Epithelial cell of esophagus (primary cell): ENCODE results near the gene TRIM14.
A peak's percentile ranks its signal among the peaks of the same experiment; 100 is the strongest.
"Not testable (repeated sequence)": the region's sequence is repeated elsewhere in the genome, so short reads cannot be mapped to it uniquely, and the experiment has no call there.

Experiments used
- DNase-seq: peaks from one replicate; pipeline ENCODE4 v3.0.0; 2010; ENCODE audit warnings: low read depth
- H3K4me3 ChIP-seq: 2 replicates; pipeline ENCODE4 v1.5.1; 2011; ENCODE audit warnings: mild to moderate bottlenecking, low read length, control low read depth
- TF ChIP-seq, protein P1 (sequence below): IDR thresholded peaks from 2 replicates; pipeline ENCODE4 v1.5.1; 2011; ENCODE audit warnings: low read depth, mild to moderate bottlenecking, low read length, control low read depth, inconsistent platforms; ENCODE audit not compliant: insufficient read depth; ENCODE audit errors: missing control alignments

TRIM14 gene

DNA sequence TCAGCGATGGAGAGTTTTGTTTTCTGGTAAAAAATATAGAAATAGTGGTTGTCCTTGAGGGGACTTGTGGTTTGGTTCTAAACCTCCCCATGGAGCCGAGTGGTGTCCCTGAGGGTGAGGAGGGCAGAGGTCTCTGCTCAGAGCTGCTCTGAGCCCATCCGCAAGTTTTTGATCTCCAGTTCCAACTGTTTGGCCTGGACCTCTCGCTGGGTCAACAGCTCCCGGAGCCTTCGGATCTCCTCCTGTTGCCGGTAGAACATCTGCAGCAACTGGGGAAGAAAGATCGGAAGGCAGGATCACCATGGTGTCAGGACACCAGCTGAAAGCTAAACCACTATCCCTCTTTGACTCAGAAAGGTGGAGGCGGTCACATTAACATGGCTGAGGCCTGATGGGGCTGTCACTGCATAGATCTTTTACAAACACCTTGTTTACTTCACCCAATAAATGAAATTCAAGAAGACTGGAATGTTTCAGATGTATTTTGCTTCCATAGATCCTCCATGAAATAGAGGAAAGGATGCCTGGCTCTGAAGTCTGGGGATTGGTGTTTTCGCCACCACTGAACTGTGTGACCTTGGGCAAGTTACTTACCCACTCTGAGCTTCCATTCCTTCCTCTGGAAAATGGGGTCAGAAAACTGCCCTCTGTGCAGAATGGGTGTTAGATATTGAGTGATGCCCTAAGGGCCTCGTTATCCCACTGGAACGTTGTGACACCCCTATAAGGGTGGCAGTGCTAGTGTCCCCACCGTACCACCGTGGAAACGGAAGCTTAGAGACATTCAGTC lies 5.8 kb upstream of the TRIM14 start:
- no peak for DNase-seq
- no peak overlapping the region for H3K4me3 ChIP-seq
- TF ChIP-seq, protein P1, sequence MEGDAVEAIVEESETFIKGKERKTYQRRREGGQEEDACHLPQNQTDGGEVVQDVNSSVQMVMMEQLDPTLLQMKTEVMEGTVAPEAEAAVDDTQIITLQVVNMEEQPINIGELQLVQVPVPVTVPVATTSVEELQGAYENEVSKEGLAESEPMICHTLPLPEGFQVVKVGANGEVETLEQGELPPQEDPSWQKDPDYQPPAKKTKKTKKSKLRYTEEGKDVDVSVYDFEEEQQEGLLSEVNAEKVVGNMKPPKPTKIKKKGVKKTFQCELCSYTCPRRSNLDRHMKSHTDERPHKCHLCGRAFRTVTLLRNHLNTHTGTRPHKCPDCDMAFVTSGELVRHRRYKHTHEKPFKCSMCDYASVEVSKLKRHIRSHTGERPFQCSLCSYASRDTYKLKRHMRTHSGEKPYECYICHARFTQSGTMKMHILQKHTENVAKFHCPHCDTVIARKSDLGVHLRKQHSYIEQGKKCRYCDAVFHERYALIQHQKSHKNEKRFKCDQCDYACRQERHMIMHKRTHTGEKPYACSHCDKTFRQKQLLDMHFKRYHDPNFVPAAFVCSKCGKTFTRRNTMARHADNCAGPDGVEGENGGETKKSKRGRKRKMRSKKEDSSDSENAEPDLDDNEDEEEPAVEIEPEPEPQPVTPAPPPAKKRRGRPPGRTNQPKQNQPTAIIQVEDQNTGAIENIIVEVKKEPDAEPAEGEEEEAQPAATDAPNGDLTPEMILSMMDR = no peak

DNA sequence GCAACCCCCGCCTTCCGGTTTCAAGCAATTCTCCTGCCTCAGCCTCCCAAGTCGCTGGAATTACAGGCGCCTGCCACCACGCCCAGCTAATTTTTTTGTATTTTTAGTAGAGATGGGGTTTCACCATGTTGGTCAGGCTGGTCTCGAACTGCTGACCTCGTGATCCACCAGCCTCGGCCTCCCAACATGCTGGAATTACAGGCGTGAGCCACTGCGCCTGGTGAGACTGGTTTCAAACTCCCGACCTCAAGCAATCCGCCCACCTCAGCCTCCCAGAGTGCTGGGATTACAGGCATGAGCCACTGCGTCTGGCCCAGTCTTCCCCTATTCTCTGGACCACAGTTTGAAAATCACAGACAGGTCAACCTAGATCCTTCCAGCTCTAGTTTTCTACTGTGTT lies 5.1 kb upstream of the TRIM14 start:
- H3K4me3 ChIP-seq, DNase-seq: not testable (repeated sequence)

DNA sequence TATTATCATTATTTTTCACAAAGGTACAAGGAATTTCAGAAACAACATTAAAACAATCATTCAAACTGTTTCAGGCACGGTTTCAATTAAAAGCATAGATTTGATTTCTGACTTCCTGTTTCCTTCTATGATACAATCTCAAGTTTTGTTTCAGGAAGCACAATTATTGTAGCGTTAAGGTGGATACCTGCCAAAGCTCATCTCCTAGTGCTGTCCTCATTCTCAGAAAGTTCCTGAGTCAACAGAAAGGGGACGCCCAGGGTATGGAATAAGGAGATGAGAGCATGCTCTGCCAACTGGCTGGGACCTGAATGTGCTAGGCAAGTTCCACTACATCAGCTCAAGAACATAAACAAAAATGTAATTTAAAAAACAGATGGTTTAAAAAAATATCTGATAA lies 2.0 kb upstream of the TRIM14 start:
- TF ChIP-seq, protein P1 = peak; percentile 50
- no peak overlapping the region for H3K4me3 ChIP-seq
- peak; percentile 73 for DNase-seq

DNA sequence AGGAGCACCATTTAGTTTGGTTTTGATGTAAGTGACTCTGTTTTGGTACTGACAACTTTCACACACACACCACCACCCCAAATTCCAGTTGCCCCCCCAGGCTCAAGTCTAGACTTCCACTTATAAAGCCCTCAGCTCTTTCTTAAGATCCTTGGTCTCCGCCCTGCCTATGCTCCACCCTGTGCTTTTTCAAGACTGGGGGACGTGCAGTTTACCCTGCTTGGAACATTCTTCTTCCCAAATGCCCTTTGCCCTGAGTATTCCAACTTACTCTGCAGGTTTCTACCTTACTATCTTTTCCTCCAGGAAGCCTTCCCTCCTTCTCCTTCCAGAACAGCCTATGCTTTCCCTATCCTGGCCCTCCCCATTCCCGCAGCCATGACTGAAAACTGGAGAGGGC lies 1.5 kb upstream of the TRIM14 start:
- H3K4me3 ChIP-seq = no peak overlapping the region
- TF ChIP-seq, protein P1 = no peak
- DNase-seq = no peak

DNA sequence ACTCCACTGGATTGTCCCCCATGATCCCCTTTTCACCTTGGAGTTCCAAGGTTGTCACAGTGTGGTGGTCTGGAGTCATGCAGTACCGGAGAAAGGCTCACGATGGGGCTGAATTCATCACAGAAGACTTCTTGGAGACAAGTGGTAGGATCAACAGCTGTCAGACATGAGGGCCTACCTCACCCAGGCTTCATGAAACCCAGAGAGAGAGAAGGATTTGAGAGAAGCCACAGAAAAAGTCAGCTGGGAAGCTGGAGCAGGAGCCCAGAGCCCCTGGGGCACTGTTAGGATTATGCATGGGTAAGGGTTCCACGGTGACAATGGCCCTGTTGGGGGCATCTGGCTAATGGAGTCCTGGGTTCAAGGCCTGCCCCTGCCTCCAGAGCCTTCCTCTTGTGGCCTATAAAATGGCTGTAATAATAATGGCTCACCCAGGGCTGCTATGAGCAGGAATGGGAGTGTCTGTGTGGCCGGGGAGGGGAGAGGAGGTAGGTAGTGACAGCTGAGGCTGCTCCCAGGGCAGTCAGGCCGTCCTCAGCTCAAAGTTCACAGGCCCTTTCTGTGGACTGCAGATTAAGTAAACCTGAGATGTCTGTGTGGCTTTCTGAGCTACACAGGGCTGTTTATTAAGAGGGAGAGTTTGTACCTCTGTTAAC lies 910 bp downstream of the TRIM14 start:
- peak overlapping the region; percentile 71 for H3K4me3 ChIP-seq
- peak; percentile 40 for DNase-seq
- TF ChIP-seq, protein P1 = peak; percentile 38

DNA sequence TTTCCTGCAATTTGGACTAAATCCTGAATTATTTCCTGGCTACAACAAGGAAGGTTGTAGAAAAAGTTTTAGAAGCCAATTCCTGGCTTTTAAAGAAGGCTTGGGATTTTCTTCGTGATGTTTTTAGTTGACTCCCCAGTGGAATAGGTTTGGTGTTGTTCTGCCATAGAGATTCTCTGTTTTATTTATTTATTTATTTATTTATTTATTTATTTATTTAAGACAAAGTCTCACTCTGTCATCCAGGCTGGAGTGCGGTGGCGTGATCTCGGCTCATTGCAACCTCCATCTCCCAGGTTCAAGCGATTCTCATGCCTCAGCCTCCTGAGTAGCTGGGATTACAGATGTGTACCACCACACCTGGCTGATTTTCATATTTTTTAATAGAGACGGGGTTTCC lies 1.9 kb downstream of the TRIM14 start:
- H3K4me3 ChIP-seq, DNase-seq: not testable (repeated sequence)

DNA sequence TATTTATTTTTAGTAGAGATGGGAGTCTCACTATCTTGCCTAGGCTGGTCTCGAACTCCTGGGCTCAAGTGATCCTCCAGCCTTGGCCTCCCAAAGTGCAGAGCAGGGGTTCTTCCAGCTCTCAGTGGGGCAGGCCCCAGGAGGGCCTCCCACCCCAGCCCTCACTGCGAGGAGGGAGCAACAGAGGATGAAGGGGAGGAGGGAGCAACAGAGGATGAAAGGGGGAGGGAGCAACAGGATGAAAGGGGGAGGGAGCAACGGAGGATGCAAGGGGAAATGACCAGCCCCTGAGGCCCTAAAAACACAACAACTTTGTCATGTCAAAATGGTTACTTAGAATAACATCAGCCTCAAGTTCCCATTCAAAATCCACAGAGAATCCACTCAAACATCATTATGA lies 10.0 kb downstream of the TRIM14 start:
- no peak overlapping the region for H3K4me3 ChIP-seq
- no peak for DNase-seq

More for the DNA sequence above, 10.0 kb downstream of the TRIM14 start:
- TF ChIP-seq, protein P1 = no peak
